ENCODE measurements around the gene KBTBD6.
"Not testable (repeated sequence)": the region's sequence is repeated elsewhere in the genome, so short reads cannot be mapped to it uniquely, and the experiment has no call there.

DNA sequence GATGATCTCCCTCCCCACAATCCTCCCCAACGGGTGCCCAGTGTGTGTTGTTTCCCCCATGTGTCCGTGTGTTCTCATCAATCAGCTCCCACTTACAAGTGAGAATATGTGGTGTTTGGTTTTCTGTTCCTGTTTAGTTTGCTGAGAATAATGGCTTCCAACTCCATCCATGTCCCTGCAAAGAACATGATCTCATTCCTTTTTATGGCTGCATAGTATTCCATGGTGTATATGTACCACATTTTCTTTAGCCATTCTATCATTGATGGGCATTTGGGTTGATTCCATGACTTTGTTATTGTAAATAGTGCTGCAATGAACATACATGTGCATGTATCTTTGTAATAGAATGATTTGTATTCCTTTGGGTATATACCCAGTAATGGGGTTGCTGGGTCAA is 36.9 kb downstream of the KBTBD6 start:
- TF ChIP-seq, protein P1, sequence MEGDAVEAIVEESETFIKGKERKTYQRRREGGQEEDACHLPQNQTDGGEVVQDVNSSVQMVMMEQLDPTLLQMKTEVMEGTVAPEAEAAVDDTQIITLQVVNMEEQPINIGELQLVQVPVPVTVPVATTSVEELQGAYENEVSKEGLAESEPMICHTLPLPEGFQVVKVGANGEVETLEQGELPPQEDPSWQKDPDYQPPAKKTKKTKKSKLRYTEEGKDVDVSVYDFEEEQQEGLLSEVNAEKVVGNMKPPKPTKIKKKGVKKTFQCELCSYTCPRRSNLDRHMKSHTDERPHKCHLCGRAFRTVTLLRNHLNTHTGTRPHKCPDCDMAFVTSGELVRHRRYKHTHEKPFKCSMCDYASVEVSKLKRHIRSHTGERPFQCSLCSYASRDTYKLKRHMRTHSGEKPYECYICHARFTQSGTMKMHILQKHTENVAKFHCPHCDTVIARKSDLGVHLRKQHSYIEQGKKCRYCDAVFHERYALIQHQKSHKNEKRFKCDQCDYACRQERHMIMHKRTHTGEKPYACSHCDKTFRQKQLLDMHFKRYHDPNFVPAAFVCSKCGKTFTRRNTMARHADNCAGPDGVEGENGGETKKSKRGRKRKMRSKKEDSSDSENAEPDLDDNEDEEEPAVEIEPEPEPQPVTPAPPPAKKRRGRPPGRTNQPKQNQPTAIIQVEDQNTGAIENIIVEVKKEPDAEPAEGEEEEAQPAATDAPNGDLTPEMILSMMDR (CRISPR knock-in tag; IDR thresholded peaks at IDR 0.05) = not testable (repeated sequence)
- TF ChIP-seq ZNF282 (IDR thresholded peaks at IDR 0.05; ENCODE audit: partially characterized antibody); FOXK1 (CRISPR knock-in tag; IDR thresholded peaks at IDR 0.05; ENCODE audit: borderline replicate concordance, low read depth); ZC3H4 (CRISPR knock-in tag; IDR thresholded peaks at IDR 0.05; ENCODE audit: borderline replicate concordance); ZNF317 (CRISPR knock-in tag; IDR thresholded peaks at IDR 0.05); ETV6 (CRISPR knock-in tag; conservative IDR thresholded peaks at IDR 0.05); YEATS2 (CRISPR knock-in tag; IDR thresholded peaks at IDR 0.05; ENCODE audit: borderline replicate concordance): not testable (repeated sequence)

Measured in HepG2 (cell line).